ENCODE measurements around the gene PINK1. TPM values are rescaled to one million over a fixed set of nuclear protein-coding genes. Genes with fewer than 3 reads are reported as not detected.

The PINK1 gene
- total and polyA plus RNA-seq, 7 experiments from 2014 or later, result 4.3 to 30.8 (median 17.0) TPM

DNA sequence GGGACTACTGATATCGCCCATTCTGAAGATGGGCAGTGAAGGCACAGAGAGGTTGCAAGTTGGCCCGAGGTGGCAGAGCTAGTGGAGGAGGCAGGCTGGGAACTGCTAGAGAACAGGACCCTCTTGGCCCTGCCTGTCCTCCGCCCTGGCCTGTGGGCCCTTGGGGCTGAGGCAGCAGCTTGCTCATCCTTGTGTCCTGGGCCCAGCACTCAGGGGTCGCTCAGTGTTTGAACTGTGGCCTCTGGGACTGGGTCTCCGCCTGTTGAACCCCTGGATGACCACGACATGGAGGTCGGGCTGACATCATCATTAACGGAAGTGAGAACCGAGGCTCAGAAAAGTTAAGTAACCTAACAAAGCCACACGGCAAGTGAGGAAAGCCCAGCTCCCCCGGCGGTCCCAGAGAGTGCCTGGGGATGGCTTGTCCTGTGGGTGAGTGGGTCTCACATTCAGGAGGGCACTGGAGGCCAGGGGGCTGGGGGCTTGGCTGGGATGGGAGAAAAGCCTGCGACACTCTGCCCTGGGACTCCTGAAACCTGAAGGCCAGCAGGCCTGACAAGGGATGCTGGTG is 50.9 kb downstream of the PINK1 start:
- intact Hi-C loops (cut with micrococcal nuclease), result no loop called here
- H3K9me3 ChIP-seq (ENCODE audit: control insufficient read depth in 2 of 3, low read length in 3 of 3), result no peaks in the 10 kb centered on the region
- Mint-ChIP-seq H3K9me3 (no peaks in the 10 kb centered on the region), H3K27me3 (peaks cover 0 to 53% (median 8%) of the 10 kb centered on the region in 5 donors), H3K27ac (no peak overlapping the region), H3K4me1 (peaks cover 0 to 6% (median 0%) of the 10 kb centered on the region in 7 donors), H3K36me3 (no peaks in the 10 kb centered on the region), H3K4me3 (no peak overlapping the region)
- ATAC-seq, result no peak
- no peaks in the 10 kb centered on the region for H3K36me3 ChIP-seq (ENCODE audit: control insufficient read depth in 2 of 3, insufficient read depth in 3 of 3, low read length in 3 of 3)
- H3K4me1 ChIP-seq (ENCODE audit: control insufficient read depth in 2 of 2, insufficient read depth in 2 of 2, low read length in 2 of 2), result no peaks in the 10 kb centered on the region
- CTCF ChIA-PET, result no interaction called here
- H3K4me3 ChIP-seq (ENCODE audit: low read length), result no peak overlapping the region
- POLR2A ChIA-PET, result no interaction called here
- H3K27ac ChIP-seq (ENCODE audit: low read depth, low read length), result no peak overlapping the region
- DNase-seq, result no peak
- no peaks in the 10 kb centered on the region for H3K27me3 ChIP-seq (ENCODE audit: control insufficient read depth in 2 of 2, insufficient read depth in 2 of 2, low read length in 2 of 2)

DNA sequence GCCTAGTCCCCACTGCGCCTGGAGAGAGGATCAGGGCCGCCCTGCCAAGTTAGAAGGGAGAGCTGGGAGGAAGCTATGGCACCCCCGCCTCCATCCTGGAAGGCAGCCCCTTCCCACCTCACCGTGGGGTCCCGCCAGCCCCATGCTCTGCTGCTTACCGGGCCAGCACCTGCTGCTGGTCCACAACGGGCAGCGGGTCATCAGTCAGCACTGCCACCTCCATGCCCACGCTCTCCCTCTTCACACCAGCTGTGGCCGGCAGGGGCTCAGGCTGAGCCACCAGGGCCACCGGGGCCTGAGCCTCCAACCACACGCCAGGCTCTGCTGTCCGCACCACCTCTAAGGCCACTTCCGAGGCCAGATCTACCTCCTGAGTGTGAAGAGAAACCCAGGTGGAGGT is 51.4 kb downstream of the PINK1 start:
- Mint-ChIP-seq H3K36me3 (no peaks in the 10 kb centered on the region), H3K9me3 (no peaks in the 10 kb centered on the region), H3K4me3 (no peak overlapping the region), H3K27ac (no peak overlapping the region), H3K4me1 (peaks cover 0 to 4% (median 0%) of the 10 kb centered on the region in 7 donors), H3K27me3 (peaks cover 0 to 48% (median 8%) of the 10 kb centered on the region in 5 donors)
- Histone ChIP-seq H3K27me3 (ENCODE audit: control insufficient read depth in 2 of 2, insufficient read depth in 2 of 2, low read length in 2 of 2) (no peaks in the 10 kb centered on the region), H3K9me3 (ENCODE audit: control insufficient read depth in 2 of 3, low read length in 3 of 3) (no peaks in the 10 kb centered on the region), H3K4me1 (ENCODE audit: control insufficient read depth in 2 of 2, insufficient read depth in 2 of 2, low read length in 2 of 2) (no peaks in the 10 kb centered on the region), H3K27ac (ENCODE audit: low read depth, low read length) (no peak overlapping the region), H3K4me3 (ENCODE audit: low read length) (no peak overlapping the region), H3K36me3 (ENCODE audit: control insufficient read depth in 2 of 3, insufficient read depth in 3 of 3, low read length in 3 of 3) (no peaks in the 10 kb centered on the region)
- intact Hi-C loops (cut with micrococcal nuclease), result no loop called here
- DNase-seq, result no peak
- ChIA-PET POLR2A (no interaction called here), CTCF (no interaction called here)
- ATAC-seq, result no peak

DNA sequence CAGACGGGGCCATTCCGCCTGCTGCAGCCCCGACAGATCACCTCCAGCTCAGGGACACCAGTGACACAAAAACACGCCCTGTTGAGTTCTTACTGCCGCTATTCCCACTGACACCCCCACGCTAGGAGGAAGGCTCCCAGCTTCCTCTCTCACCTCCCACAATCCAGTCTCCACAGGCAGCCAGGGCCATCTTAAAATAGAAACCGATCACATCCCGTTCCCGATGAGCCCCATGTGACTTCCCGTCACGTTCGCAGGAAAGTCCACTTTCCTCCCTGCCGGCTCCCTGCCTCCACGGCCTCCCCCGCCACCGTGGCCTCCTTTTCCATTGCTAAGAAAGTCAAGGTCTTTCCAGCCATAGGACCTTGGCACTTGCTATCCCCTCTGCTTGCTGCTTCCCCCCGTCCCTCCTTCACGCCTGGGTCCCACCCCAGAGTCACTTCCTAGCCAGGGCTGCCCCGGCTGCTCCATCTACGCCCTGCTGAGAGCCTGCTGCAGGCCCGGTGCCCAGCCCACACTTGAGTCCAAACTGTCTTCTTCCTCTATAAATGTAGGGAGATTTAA is 51.9 kb downstream of the PINK1 start:
- intact Hi-C loops (cut with micrococcal nuclease), result no loop called here
- Histone ChIP-seq H3K4me3 (ENCODE audit: low read length) (no peak overlapping the region), H3K36me3 (ENCODE audit: control insufficient read depth in 2 of 3, insufficient read depth in 3 of 3, low read length in 3 of 3) (no peaks in the 10 kb centered on the region), H3K27me3 (ENCODE audit: control insufficient read depth in 2 of 2, insufficient read depth in 2 of 2, low read length in 2 of 2) (no peaks in the 10 kb centered on the region), H3K4me1 (ENCODE audit: control insufficient read depth in 2 of 2, insufficient read depth in 2 of 2, low read length in 2 of 2) (no peaks in the 10 kb centered on the region), H3K27ac (ENCODE audit: low read depth, low read length) (no peak overlapping the region), H3K9me3 (ENCODE audit: control insufficient read depth in 2 of 3, low read length in 3 of 3) (no peaks in the 10 kb centered on the region)
- Mint-ChIP-seq H3K4me1 (peaks cover 0 to 4% (median 0%) of the 10 kb centered on the region in 7 donors), H3K36me3 (no peaks in the 10 kb centered on the region), H3K4me3 (no peak overlapping the region), H3K27me3 (peaks cover 0 to 44% (median 8%) of the 10 kb centered on the region in 5 donors), H3K27ac (no peak overlapping the region), H3K9me3 (no peaks in the 10 kb centered on the region)
- no peak for DNase-seq
- POLR2A ChIA-PET, result no interaction called here
- CTCF ChIA-PET, result no interaction called here
- ATAC-seq, result no peak

DNA sequence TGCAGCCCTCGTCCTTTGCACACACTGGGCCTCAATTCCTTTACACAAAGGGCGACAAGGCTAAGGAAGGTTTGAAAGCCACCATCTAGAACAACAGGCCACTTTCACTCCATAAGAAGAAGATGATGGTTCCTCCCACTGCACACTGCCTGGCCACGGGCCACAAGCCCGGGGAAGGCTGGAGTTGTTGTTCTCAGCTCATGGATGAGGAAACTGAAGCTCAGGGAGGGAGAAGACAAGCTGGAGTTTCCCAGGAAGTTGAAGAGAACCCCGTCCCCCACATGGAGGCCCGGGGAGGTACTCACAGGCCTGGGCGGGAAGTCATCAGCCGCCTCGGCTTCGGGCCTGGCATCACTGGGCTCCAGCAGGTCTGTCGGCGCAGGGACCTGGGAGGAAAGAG is 52.5 kb downstream of the PINK1 start:
- no peaks in the 10 kb centered on the region for H3K9me3 Mint-ChIP-seq
- H3K4me1 Mint-ChIP-seq, result peaks cover 0 to 4% (median 0%) of the 10 kb centered on the region in 7 donors
- no peak for DNase-seq
- intact Hi-C loops (cut with micrococcal nuclease), result no loop called here
- CTCF ChIA-PET, result interaction anchor here (0.6 kb wide), 1 partner anchor 509 kb away, joined by 8 read pairs; no protein-coding TSS in a partner anchor
- no peaks in the 10 kb centered on the region for H3K9me3 ChIP-seq (ENCODE audit: control insufficient read depth in 2 of 3, low read length in 3 of 3)
- no peak overlapping the region for H3K27ac Mint-ChIP-seq
- ATAC-seq, result no peak
- no peaks in the 10 kb centered on the region for H3K4me1 ChIP-seq (ENCODE audit: control insufficient read depth in 2 of 2, insufficient read depth in 2 of 2, low read length in 2 of 2)
- no peaks in the 10 kb centered on the region for H3K36me3 Mint-ChIP-seq
- H3K4me3 Mint-ChIP-seq, result no peak overlapping the region
- no peaks in the 10 kb centered on the region for H3K36me3 ChIP-seq (ENCODE audit: control insufficient read depth in 2 of 3, insufficient read depth in 3 of 3, low read length in 3 of 3)
- H3K27me3 ChIP-seq (ENCODE audit: control insufficient read depth in 2 of 2, insufficient read depth in 2 of 2, low read length in 2 of 2), result no peaks in the 10 kb centered on the region
- no peak overlapping the region for H3K4me3 ChIP-seq (ENCODE audit: low read length)
- POLR2A ChIA-PET, result no interaction called here
- H3K27me3 Mint-ChIP-seq, result peaks cover 0 to 39% (median 8%) of the 10 kb centered on the region in 5 donors
- H3K27ac ChIP-seq (ENCODE audit: low read depth, low read length), result no peak overlapping the region

DNA sequence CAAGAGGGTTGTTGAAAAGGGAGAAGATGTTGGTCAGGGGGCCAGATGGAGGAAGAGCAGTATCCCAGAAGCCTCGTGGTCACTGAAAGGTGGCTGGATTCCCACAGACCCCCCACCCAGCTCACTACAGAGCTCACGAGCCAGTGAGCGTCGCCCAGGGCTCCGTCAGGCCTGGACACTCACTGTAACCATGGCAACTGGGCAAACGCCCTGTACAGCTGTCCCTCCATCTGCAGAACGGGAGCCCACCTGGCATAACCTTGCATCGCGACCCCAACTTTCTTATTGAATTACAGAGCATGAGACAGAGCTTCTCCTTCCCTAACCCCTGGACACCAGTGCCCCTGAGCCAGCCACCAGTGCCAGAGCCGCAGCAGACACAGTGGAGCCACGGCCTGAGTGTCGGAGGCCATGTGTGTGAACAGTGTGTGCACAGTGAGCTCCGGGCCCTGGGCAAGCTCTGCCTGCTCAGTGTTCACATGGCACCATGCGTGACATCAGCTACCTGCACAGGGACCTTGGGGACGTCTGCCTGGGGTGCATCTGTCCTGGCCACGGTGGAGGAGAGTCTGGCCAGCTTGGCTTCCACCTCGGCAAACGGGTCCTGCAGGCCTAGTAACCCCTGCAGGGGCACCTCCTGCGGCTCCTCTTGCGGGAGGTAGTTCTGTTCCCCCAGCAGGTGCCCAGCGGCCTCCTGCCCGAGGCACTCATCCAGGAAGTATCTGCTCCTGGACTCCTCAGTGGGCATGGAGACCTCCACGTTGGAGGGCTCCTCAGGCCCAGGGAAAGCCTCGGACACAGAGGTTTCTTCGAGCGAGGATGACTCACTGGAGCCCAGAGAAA is 53.8 kb downstream of the PINK1 start:
- no peaks in the 10 kb centered on the region for H3K9me3 Mint-ChIP-seq
- CTCF ChIA-PET, result interaction anchor here (0.6 to 0.8 kb wide), 2 partner anchors 10 to 682 kb away, joined by 3 to 4 read pairs; no protein-coding TSS in a partner anchor
- intact Hi-C loops (cut with micrococcal nuclease), result no loop called here

DNA sequence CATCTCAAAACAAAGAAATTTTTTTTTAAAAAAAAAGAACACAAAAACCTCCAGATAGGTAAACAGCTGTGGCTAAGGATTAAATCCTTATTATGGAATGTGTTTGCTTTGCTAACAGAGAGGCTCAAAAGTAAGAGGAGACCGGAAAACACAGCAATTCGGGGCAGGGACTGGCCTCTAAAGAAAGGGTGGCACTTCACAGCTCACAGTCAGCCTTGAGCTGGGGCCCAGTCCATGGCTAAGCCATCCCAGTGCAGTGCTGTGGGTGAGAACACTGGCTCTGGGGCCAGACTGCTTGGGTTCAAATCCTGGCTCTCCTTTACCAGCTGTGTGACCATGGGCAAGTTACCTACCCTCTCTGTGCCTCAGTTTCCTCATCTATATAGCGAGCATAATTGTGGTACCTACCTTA is 56.4 kb downstream of the PINK1 start:
- Mint-ChIP-seq H3K27me3 (peaks cover 0 to 16% (median 0%) of the 10 kb centered on the region in 5 donors), H3K27ac (no peak overlapping the region), H3K36me3 (no peaks in the 10 kb centered on the region), H3K9me3 (no peaks in the 10 kb centered on the region), H3K4me1 (peaks cover 0 to 3% (median 0%) of the 10 kb centered on the region in 7 donors), H3K4me3 (no peak overlapping the region)
- ATAC-seq (no peak), DNase-seq (no peak)
- Histone ChIP-seq H3K27ac (ENCODE audit: low read depth, low read length) (no peak overlapping the region), H3K4me1 (ENCODE audit: control insufficient read depth in 2 of 2, insufficient read depth in 2 of 2, low read length in 2 of 2) (no peaks in the 10 kb centered on the region), H3K27me3 (ENCODE audit: control insufficient read depth in 2 of 2, insufficient read depth in 2 of 2, low read length in 2 of 2) (no peaks in the 10 kb centered on the region), H3K36me3 (ENCODE audit: control insufficient read depth in 2 of 3, insufficient read depth in 3 of 3, low read length in 3 of 3) (no peaks in the 10 kb centered on the region), H3K9me3 (ENCODE audit: control insufficient read depth in 2 of 3, low read length in 3 of 3) (no peaks in the 10 kb centered on the region), H3K4me3 (ENCODE audit: low read length) (no peak overlapping the region)
- intact Hi-C loops (cut with micrococcal nuclease), result no loop called here
- CTCF ChIA-PET, result no interaction called here
- POLR2A ChIA-PET, result no interaction called here

More for the DNA sequence above, 53.8 kb downstream of the PINK1 start:
- H3K27me3 Mint-ChIP-seq, result peaks cover 0 to 32% (median 1%) of the 10 kb centered on the region in 5 donors
- peaks cover 0 to 4% (median 0%) of the 10 kb centered on the region in 7 donors for H3K4me1 Mint-ChIP-seq
- DNase-seq, result no peak
- no peak overlapping the region for H3K4me3 ChIP-seq (ENCODE audit: low read length)
- H3K27ac Mint-ChIP-seq, result no peak overlapping the region
- no peaks in the 10 kb centered on the region for H3K27me3 ChIP-seq (ENCODE audit: control insufficient read depth in 2 of 2, insufficient read depth in 2 of 2, low read length in 2 of 2)
- H3K4me1 ChIP-seq (ENCODE audit: control insufficient read depth in 2 of 2, insufficient read depth in 2 of 2, low read length in 2 of 2), result no peaks in the 10 kb centered on the region
- no peak overlapping the region for H3K4me3 Mint-ChIP-seq
- no peak for ATAC-seq
- no peaks in the 10 kb centered on the region for H3K9me3 ChIP-seq (ENCODE audit: control insufficient read depth in 2 of 3, low read length in 3 of 3)
- H3K36me3 ChIP-seq (ENCODE audit: control insufficient read depth in 2 of 3, insufficient read depth in 3 of 3, low read length in 3 of 3), result no peaks in the 10 kb centered on the region
- H3K27ac ChIP-seq (ENCODE audit: low read depth, low read length), result no peak overlapping the region
- POLR2A ChIA-PET, result no interaction called here
- H3K36me3 Mint-ChIP-seq, result no peaks in the 10 kb centered on the region
